Measurements from ENCODE around the gene NIPAL1.

The NIPAL1 gene

GRCh38 chr4:48068182-48068581 lies 51.6 kb downstream of the NIPAL1 start:
- H3K27me3 ChIP-seq (ENCODE audit: control insufficient read depth in 1 of 2, insufficient read depth in 2 of 2, low read length in 2 of 2): no peaks in the 10 kb centered on the region
- H3K9ac ChIP-seq (ENCODE audit: low read length): no peak overlapping the region
- no peaks in the 10 kb centered on the region for H3K36me3 ChIP-seq (ENCODE audit: insufficient read depth, low read length)
- no peak overlapping the region for H3K4me3 ChIP-seq (ENCODE audit: low read depth in 1 of 2, low read length in 2 of 2)
- H3K27ac ChIP-seq (ENCODE audit: low read depth, low read length): no peak overlapping the region
- no peaks in the 10 kb centered on the region for H3K4me1 ChIP-seq (ENCODE audit: insufficient read depth, low read length)
- no peaks in the 10 kb centered on the region for H3K9me3 ChIP-seq (ENCODE audit: low read length)

- Histone ChIP-seq H3K27ac (ENCODE audit: low read depth, low read length) (no peak overlapping the region), H3K9ac (ENCODE audit: low read length) (no peak overlapping the region), H3K9me3 (ENCODE audit: low read length) (no peaks in the 10 kb centered on the region), H3K36me3 (ENCODE audit: insufficient read depth, low read length) (no peaks in the 10 kb centered on the region), H3K27me3 (ENCODE audit: control insufficient read depth in 1 of 2, insufficient read depth in 2 of 2, low read length in 2 of 2) (no peaks in the 10 kb centered on the region), H3K4me3 (ENCODE audit: low read depth in 1 of 2, low read length in 2 of 2) (no peak overlapping the region), H3K4me1 (ENCODE audit: insufficient read depth, low read length) (no peaks in the 10 kb centered on the region)
These were observed 52.5 kb downstream of the NIPAL1 start for GRCh38 chr4:48069026-48069425.

- no peaks in the 10 kb centered on the region for H3K9me3 ChIP-seq (ENCODE audit: low read length)
- no peak overlapping the region for H3K9ac ChIP-seq (ENCODE audit: low read length)
- no peaks in the 10 kb centered on the region for H3K36me3 ChIP-seq (ENCODE audit: insufficient read depth, low read length)
- no peaks in the 10 kb centered on the region for H3K4me1 ChIP-seq (ENCODE audit: insufficient read depth, low read length)
- H3K27ac ChIP-seq (ENCODE audit: low read depth, low read length): no peak overlapping the region
- H3K4me3 ChIP-seq (ENCODE audit: low read depth in 1 of 2, low read length in 2 of 2): no peak overlapping the region
- no peaks in the 10 kb centered on the region for H3K27me3 ChIP-seq (ENCODE audit: control insufficient read depth in 1 of 2, insufficient read depth in 2 of 2, low read length in 2 of 2)
These were observed 54.6 kb downstream of the NIPAL1 start for GRCh38 chr4:48071191-48071590.

- Histone ChIP-seq H3K9ac (ENCODE audit: low read length) (no peak overlapping the region), H3K36me3 (ENCODE audit: insufficient read depth, low read length) (no peaks in the 10 kb centered on the region), H3K4me1 (ENCODE audit: insufficient read depth, low read length) (no peaks in the 10 kb centered on the region), H3K27me3 (ENCODE audit: control insufficient read depth in 1 of 2, insufficient read depth in 2 of 2, low read length in 2 of 2) (no peaks in the 10 kb centered on the region), H3K27ac (ENCODE audit: low read depth, low read length) (no peak overlapping the region), H3K4me3 (ENCODE audit: low read depth in 1 of 2, low read length in 2 of 2) (no peak overlapping the region), H3K9me3 (ENCODE audit: low read length) (no peaks in the 10 kb centered on the region)
These were observed 57.1 kb downstream of the NIPAL1 start for GRCh38 chr4:48073567-48074103.

- Histone ChIP-seq H3K36me3 (ENCODE audit: insufficient read depth, low read length) (no peaks in the 10 kb centered on the region), H3K4me3 (ENCODE audit: low read depth in 1 of 2, low read length in 2 of 2) (no peak overlapping the region), H3K27ac (ENCODE audit: low read depth, low read length) (no peak overlapping the region), H3K9me3 (ENCODE audit: low read length) (no peaks in the 10 kb centered on the region), H3K9ac (ENCODE audit: low read length) (no peak overlapping the region), H3K4me1 (ENCODE audit: insufficient read depth, low read length) (no peaks in the 10 kb centered on the region), H3K27me3 (ENCODE audit: control insufficient read depth in 1 of 2, insufficient read depth in 2 of 2, low read length in 2 of 2) (no peaks in the 10 kb centered on the region)
These were observed 58.1 kb downstream of the NIPAL1 start for GRCh38 chr4:48074657-48075056.

GRCh38 chr4:48078425-48078824 lies 61.9 kb downstream of the NIPAL1 start:
- no peak overlapping the region for H3K4me3 ChIP-seq (ENCODE audit: low read depth in 1 of 2, low read length in 2 of 2)
- H3K9ac ChIP-seq (ENCODE audit: low read length): no peak overlapping the region
- H3K27me3 ChIP-seq (ENCODE audit: control insufficient read depth in 1 of 2, insufficient read depth in 2 of 2, low read length in 2 of 2): no peaks in the 10 kb centered on the region
- no peaks in the 10 kb centered on the region for H3K36me3 ChIP-seq (ENCODE audit: insufficient read depth, low read length)
- no peak overlapping the region for H3K27ac ChIP-seq (ENCODE audit: low read depth, low read length)
- H3K9me3 ChIP-seq (ENCODE audit: low read length): no peaks in the 10 kb centered on the region
- H3K4me1 ChIP-seq (ENCODE audit: insufficient read depth, low read length): no peaks in the 10 kb centered on the region

- Histone ChIP-seq H3K9ac (ENCODE audit: low read length) (no peak overlapping the region), H3K4me3 (ENCODE audit: low read depth in 1 of 2, low read length in 2 of 2) (no peak overlapping the region), H3K36me3 (ENCODE audit: insufficient read depth, low read length) (no peaks in the 10 kb centered on the region), H3K9me3 (ENCODE audit: low read length) (no peaks in the 10 kb centered on the region), H3K4me1 (ENCODE audit: insufficient read depth, low read length) (no peaks in the 10 kb centered on the region), H3K27me3 (ENCODE audit: control insufficient read depth in 1 of 2, insufficient read depth in 2 of 2, low read length in 2 of 2) (no peaks in the 10 kb centered on the region), H3K27ac (ENCODE audit: low read depth, low read length) (no peak overlapping the region)
These were observed 62.5 kb downstream of the NIPAL1 start for GRCh38 chr4:48078862-48079655.

GRCh38 chr4:48079972-48080391 lies 63.4 kb downstream of the NIPAL1 start:
- no peaks in the 10 kb centered on the region for H3K4me1 ChIP-seq (ENCODE audit: insufficient read depth, low read length)
- no peak overlapping the region for H3K27ac ChIP-seq (ENCODE audit: low read depth, low read length)
- no peaks in the 10 kb centered on the region for H3K9me3 ChIP-seq (ENCODE audit: low read length)
- H3K9ac ChIP-seq (ENCODE audit: low read length): no peak overlapping the region
- no peaks in the 10 kb centered on the region for H3K27me3 ChIP-seq (ENCODE audit: control insufficient read depth in 1 of 2, insufficient read depth in 2 of 2, low read length in 2 of 2)
- H3K36me3 ChIP-seq (ENCODE audit: insufficient read depth, low read length): no peaks in the 10 kb centered on the region
- H3K4me3 ChIP-seq (ENCODE audit: low read depth in 1 of 2, low read length in 2 of 2): no peak overlapping the region

GRCh38 chr4:48081196-48081595 lies 64.6 kb downstream of the NIPAL1 start:
- H3K9me3 ChIP-seq (ENCODE audit: low read length): no peaks in the 10 kb centered on the region
- H3K4me3 ChIP-seq (ENCODE audit: low read depth in 1 of 2, low read length in 2 of 2): no peak overlapping the region
- no peaks in the 10 kb centered on the region for H3K36me3 ChIP-seq (ENCODE audit: insufficient read depth, low read length)
- no peaks in the 10 kb centered on the region for H3K27me3 ChIP-seq (ENCODE audit: control insufficient read depth in 1 of 2, insufficient read depth in 2 of 2, low read length in 2 of 2)
- no peak overlapping the region for H3K27ac ChIP-seq (ENCODE audit: low read depth, low read length)
- H3K4me1 ChIP-seq (ENCODE audit: insufficient read depth, low read length): no peaks in the 10 kb centered on the region
- no peak overlapping the region for H3K9ac ChIP-seq (ENCODE audit: low read length)

GRCh38 chr4:48082956-48083355 lies 66.4 kb downstream of the NIPAL1 start:
- H3K36me3 ChIP-seq (ENCODE audit: insufficient read depth, low read length): no peaks in the 10 kb centered on the region
- H3K27ac ChIP-seq (ENCODE audit: low read depth, low read length): no peak overlapping the region
- H3K4me1 ChIP-seq (ENCODE audit: insufficient read depth, low read length): no peaks in the 10 kb centered on the region
- H3K9me3 ChIP-seq (ENCODE audit: low read length): no peaks in the 10 kb centered on the region
- H3K27me3 ChIP-seq (ENCODE audit: control insufficient read depth in 1 of 2, insufficient read depth in 2 of 2, low read length in 2 of 2): no peaks in the 10 kb centered on the region
- H3K9ac ChIP-seq (ENCODE audit: low read length): no peak overlapping the region
- no peak overlapping the region for H3K4me3 ChIP-seq (ENCODE audit: low read depth in 1 of 2, low read length in 2 of 2)

GRCh38 chr4:48085821-48086589 lies 69.4 kb downstream of the NIPAL1 start:
- H3K4me3 ChIP-seq (ENCODE audit: low read depth in 1 of 2, low read length in 2 of 2): no peak overlapping the region
- no peaks in the 10 kb centered on the region for H3K27me3 ChIP-seq (ENCODE audit: control insufficient read depth in 1 of 2, insufficient read depth in 2 of 2, low read length in 2 of 2)
- H3K36me3 ChIP-seq (ENCODE audit: insufficient read depth, low read length): no peaks in the 10 kb centered on the region
- H3K4me1 ChIP-seq (ENCODE audit: insufficient read depth, low read length): no peaks in the 10 kb centered on the region
- no peak overlapping the region for H3K27ac ChIP-seq (ENCODE audit: low read depth, low read length)
- H3K9me3 ChIP-seq (ENCODE audit: low read length): no peaks in the 10 kb centered on the region
- H3K9ac ChIP-seq (ENCODE audit: low read length): no peak overlapping the region
